ENCODE results near the gene SHISA3. TPM values are rescaled to one million over a fixed set of nuclear protein-coding genes. Genes with fewer than 3 reads are reported as not detected.

SHISA3 gene
- total RNA-seq, 1 experiment from 2014 or later = not detected

DNA sequence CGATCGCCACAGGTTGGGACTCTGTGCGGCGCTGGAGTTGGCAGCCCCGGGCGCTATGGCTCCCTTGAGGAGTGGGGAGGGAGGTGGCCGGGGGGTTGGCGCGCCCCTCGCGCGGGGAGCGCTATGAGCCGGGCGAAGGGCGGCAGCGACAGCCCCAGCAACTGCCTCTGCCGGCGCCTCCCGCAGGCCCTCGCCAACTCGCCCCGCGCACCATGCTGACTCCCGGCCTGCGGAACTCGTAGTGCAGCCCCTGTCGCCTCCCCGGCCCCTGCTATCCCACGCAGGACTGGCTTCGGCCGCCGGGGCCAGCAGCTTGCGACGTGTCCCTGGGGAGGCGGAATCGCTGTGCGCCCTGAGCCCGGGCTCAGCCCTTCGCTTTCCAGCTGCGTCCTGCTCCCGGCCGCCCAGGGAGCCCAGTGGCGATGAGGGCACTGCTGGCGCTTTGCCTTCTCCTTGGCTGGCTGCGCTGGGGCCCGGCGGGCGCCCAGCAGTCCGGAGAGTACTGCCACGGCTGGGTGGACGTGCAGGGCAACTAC lies 415 bp downstream of the SHISA3 start:
- Mint-ChIP-seq H3K36me3 (ENCODE audit: insufficient read depth, unreplicated experiment) (no peaks in the 10 kb centered on the region), H3K4me1 (ENCODE audit: low read depth, unreplicated experiment) (no peaks in the 10 kb centered on the region), H3K27ac (ENCODE audit: unreplicated experiment) (no peak overlapping the region), H3K27me3 (ENCODE audit: unreplicated experiment) (peaks cover 64% of the 10 kb centered on the region), H3K9me3 (ENCODE audit: low read depth, unreplicated experiment) (no peaks in the 10 kb centered on the region), H3K4me3 (ENCODE audit: low read depth, unreplicated experiment) (peak overlapping the region; percentile 52)
- BruUV-seq (replicated peaks) = no TSS peak
- TF ChIP-seq, protein P1, sequence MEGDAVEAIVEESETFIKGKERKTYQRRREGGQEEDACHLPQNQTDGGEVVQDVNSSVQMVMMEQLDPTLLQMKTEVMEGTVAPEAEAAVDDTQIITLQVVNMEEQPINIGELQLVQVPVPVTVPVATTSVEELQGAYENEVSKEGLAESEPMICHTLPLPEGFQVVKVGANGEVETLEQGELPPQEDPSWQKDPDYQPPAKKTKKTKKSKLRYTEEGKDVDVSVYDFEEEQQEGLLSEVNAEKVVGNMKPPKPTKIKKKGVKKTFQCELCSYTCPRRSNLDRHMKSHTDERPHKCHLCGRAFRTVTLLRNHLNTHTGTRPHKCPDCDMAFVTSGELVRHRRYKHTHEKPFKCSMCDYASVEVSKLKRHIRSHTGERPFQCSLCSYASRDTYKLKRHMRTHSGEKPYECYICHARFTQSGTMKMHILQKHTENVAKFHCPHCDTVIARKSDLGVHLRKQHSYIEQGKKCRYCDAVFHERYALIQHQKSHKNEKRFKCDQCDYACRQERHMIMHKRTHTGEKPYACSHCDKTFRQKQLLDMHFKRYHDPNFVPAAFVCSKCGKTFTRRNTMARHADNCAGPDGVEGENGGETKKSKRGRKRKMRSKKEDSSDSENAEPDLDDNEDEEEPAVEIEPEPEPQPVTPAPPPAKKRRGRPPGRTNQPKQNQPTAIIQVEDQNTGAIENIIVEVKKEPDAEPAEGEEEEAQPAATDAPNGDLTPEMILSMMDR (IDR thresholded peaks at IDR 0.05; ENCODE audit: unreplicated experiment) = no peak
- CTCF ChIA-PET = no interaction called here
- intact Hi-C loops (cut with micrococcal nuclease; ENCODE audit: unreplicated experiment) = no loop called here
- peak; percentile 6 for DNase-seq

DNA sequence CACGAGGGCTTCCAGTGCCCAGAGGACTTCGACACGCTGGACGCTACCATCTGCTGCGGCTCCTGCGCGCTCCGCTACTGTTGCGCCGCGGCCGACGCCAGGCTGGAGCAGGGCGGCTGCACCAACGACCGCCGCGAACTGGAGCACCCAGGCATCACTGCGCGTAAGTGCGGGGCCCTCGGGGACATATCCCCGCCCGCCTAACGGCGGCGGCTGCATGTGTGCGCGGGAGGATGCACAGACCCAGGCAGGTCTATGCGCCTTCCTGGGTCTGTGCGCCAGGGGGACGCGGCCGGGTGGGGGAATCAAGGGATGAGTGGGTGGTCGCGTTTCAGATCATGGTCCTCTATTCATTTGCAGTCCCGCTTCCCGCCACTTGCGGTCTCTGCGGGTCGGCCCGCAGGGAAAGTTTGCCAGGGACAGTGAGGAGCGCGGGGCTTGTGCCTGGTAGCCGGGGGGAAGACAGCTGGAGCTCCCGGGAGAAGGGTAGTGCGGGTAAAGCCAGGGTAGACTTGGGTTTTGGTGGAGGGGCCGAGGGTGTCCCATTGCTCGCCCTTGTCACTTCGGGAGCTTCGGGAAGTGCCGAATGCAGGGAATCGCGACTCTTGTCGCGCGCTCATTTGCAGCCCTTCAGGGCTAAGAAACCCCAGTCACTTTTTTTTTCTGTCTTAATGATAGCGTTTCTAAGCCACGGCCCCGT lies 1.0 kb downstream of the SHISA3 start:
- no TSS peak for BruUV-seq (replicated peaks)
- Mint-ChIP-seq H3K9me3 (ENCODE audit: low read depth, unreplicated experiment) (no peaks in the 10 kb centered on the region), H3K36me3 (ENCODE audit: insufficient read depth, unreplicated experiment) (no peaks in the 10 kb centered on the region), H3K4me1 (ENCODE audit: low read depth, unreplicated experiment) (no peaks in the 10 kb centered on the region), H3K27ac (ENCODE audit: unreplicated experiment) (no peak overlapping the region), H3K4me3 (ENCODE audit: low read depth, unreplicated experiment) (peak overlapping the region; percentile 52), H3K27me3 (ENCODE audit: unreplicated experiment) (peaks cover 64% of the 10 kb centered on the region)
- CTCF ChIA-PET = no interaction called here
- TF ChIP-seq, protein P1 (IDR thresholded peaks at IDR 0.05; ENCODE audit: unreplicated experiment) = no peak
- intact Hi-C loops (cut with micrococcal nuclease; ENCODE audit: unreplicated experiment) = no loop called here
- DNase-seq = peak; percentile 2

DNA sequence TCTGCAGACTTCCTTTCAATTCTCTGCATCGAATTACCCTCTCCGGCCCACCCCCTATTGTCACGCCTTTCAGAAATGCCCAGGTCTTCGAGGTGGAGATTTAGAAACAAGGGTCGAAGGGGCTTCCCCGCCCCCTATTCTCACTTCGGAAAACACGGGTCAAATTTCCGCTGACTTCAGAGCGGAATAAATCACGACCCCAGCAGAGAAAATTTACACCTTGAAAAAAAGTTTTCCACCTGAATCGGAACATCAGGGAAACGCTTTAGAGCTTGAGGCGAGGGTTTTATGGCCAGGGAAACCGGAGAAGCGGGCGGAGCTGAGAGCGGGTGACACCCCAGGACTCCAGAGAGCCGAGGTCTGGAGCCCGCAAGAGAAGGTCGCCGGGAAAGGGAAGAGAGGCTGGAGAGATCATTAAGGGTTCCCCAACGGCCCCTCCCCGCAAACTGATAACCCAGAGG lies 1.6 kb downstream of the SHISA3 start:
- no peaks in the 10 kb centered on the region for H3K4me1 Mint-ChIP-seq (ENCODE audit: low read depth, unreplicated experiment)
- no peaks in the 10 kb centered on the region for H3K9me3 Mint-ChIP-seq (ENCODE audit: low read depth, unreplicated experiment)
- intact Hi-C loops (cut with micrococcal nuclease; ENCODE audit: unreplicated experiment) = no loop called here
- H3K27ac Mint-ChIP-seq (ENCODE audit: unreplicated experiment) = no peak overlapping the region
- no peaks in the 10 kb centered on the region for H3K36me3 Mint-ChIP-seq (ENCODE audit: insufficient read depth, unreplicated experiment)
- TF ChIP-seq, protein P1 (IDR thresholded peaks at IDR 0.05; ENCODE audit: unreplicated experiment) = no peak
- CTCF ChIA-PET = no interaction called here
- no peak for DNase-seq
- H3K27me3 Mint-ChIP-seq (ENCODE audit: unreplicated experiment) = peaks cover 64% of the 10 kb centered on the region
- no TSS peak for BruUV-seq (replicated peaks)
- H3K4me3 Mint-ChIP-seq (ENCODE audit: low read depth, unreplicated experiment) = peak overlapping the region; percentile 52

DNA sequence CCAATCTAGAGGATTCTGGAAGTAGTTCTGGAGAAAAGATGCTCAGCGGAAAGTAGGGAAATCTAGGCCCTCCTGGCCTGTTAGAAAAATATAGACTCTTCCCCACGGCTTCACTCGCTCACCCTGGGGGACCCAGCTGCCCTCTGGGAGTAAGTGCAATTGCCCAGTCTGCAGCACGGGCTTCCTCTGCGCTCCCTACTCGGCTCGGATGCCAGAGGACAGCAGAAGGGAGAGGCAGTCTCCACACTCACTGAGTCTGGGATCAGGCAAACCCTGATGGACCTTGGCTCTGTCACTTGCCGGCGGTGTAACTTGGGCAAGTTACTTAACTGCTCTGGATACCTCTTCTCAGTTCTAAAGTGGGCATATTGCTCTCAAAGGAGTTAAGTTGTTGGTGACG lies 2.1 kb downstream of the SHISA3 start:
- DNase-seq = no peak
- Mint-ChIP-seq H3K36me3 (ENCODE audit: insufficient read depth, unreplicated experiment) (no peaks in the 10 kb centered on the region), H3K4me1 (ENCODE audit: low read depth, unreplicated experiment) (no peaks in the 10 kb centered on the region), H3K4me3 (ENCODE audit: low read depth, unreplicated experiment) (no peak overlapping the region), H3K27ac (ENCODE audit: unreplicated experiment) (no peak overlapping the region), H3K9me3 (ENCODE audit: low read depth, unreplicated experiment) (no peaks in the 10 kb centered on the region), H3K27me3 (ENCODE audit: unreplicated experiment) (peaks cover 61% of the 10 kb centered on the region)
- no TSS peak for BruUV-seq (replicated peaks)
- TF ChIP-seq, protein P1 (IDR thresholded peaks at IDR 0.05; ENCODE audit: unreplicated experiment) = no peak
- CTCF ChIA-PET = no interaction called here
- intact Hi-C loops (cut with micrococcal nuclease; ENCODE audit: unreplicated experiment) = no loop called here

Measured in Calu3 (cell line).